Type B pancreatic cell (in vitro differentiated cells): ENCODE measurements around the gene SMG6. TPM values are rescaled to one million over a fixed set of nuclear protein-coding genes. Genes with fewer than 3 reads are reported as not detected.

Source experiments
- DNase-seq: peaks from one replicate; pipeline ENCODE4 v3.0.0; 2021; ENCODE audit warnings: mixed read lengths; ENCODE audit not compliant: unreplicated experiment; ENCODE audit errors: extremely low spot score
- H3K27ac Mint-ChIP-seq: 2 replicates; pipeline ENCODE4 v1.8.0; 2021; ENCODE audit warnings: mild to moderate bottlenecking, mixed read lengths
- H3K27me3 Mint-ChIP-seq: 2 replicates; pipeline ENCODE4 v1.8.0; 2021; ENCODE audit warnings: mixed read lengths
- H3K36me3 Mint-ChIP-seq: 2 replicates; pipeline ENCODE4 v1.8.0; 2021; ENCODE audit warnings: mixed read lengths
- H3K4me1 Mint-ChIP-seq: one replicate; pipeline ENCODE4 v1.8.0; 2021; ENCODE audit warnings: mixed read lengths; ENCODE audit not compliant: unreplicated experiment
- H3K4me3 Mint-ChIP-seq: 2 replicates; pipeline ENCODE4 v1.8.0; 2021; ENCODE audit warnings: mild to moderate bottlenecking, mixed read lengths
- H3K9me3 Mint-ChIP-seq: 2 replicates; pipeline ENCODE4 v1.8.0; 2021; ENCODE audit warnings: mixed read lengths
- CTCF ChIP-seq: fragments of 200-600 bp; sonication (generic); conservative IDR thresholded peaks from 2 replicates; pipeline ENCODE4 v1.5.0; 2021; ENCODE audit warnings: antibody characterized with exemption, mild to moderate bottlenecking
- total RNA-seq: library from RNA; stranded (reverse); gene quantifications from 2 replicates; pipeline ENCODE4 v1.2.1, GENCODE V29; 2021; ENCODE audit warnings: low replicate concordance

The SMG6 gene
- total RNA-seq, 1 donor from 2014 or later, result 39.0 TPM

GRCh38 chr17:2335726-2336214 is 32.2 kb upstream of the SMG6 start:
- peak overlapping the region; percentile 99 for H3K4me3 Mint-ChIP-seq
- DNase-seq, result no peak

GRCh38 chr17:2331303-2331702 is 27.7 kb upstream of the SMG6 start:
- DNase-seq, result no peak
- TF ChIP-seq CTCF, result no peak
- Mint-ChIP-seq H3K4me3 (no peak overlapping the region), H3K27me3 (no peaks in the 10 kb centered on the region), H3K4me1 (peaks cover 16% of the 10 kb centered on the region), H3K9me3 (no peaks in the 10 kb centered on the region), H3K27ac (no peak overlapping the region), H3K36me3 (peaks cover 27% of the 10 kb centered on the region)

More at GRCh38 chr17:2335726-2336214, 32.2 kb upstream of the SMG6 start:
- Mint-ChIP-seq H3K9me3 (no peaks in the 10 kb centered on the region), H3K36me3 (peaks cover 12% of the 10 kb centered on the region), H3K27ac (peak overlapping the region; percentile 94), H3K27me3 (no peaks in the 10 kb centered on the region), H3K4me1 (peaks cover 22% of the 10 kb centered on the region)
- no peak for TF ChIP-seq CTCF

GRCh38 chr17:2323629-2324314 is 20.2 kb upstream of the SMG6 start:
- H3K36me3 Mint-ChIP-seq, result peaks cover 42% of the 10 kb centered on the region
- no peaks in the 10 kb centered on the region for H3K27me3 Mint-ChIP-seq
- no peak overlapping the region for H3K27ac Mint-ChIP-seq
- no peak overlapping the region for H3K4me3 Mint-ChIP-seq
- H3K4me1 Mint-ChIP-seq, result no peaks in the 10 kb centered on the region
- no peak for TF ChIP-seq CTCF
- no peaks in the 10 kb centered on the region for H3K9me3 Mint-ChIP-seq
- no peak for DNase-seq

GRCh38 chr17:2321399-2321798 is 17.8 kb upstream of the SMG6 start:
- no peak for DNase-seq
- H3K4me1 Mint-ChIP-seq, result no peaks in the 10 kb centered on the region
- H3K27ac Mint-ChIP-seq, result no peak overlapping the region
- no peak overlapping the region for H3K4me3 Mint-ChIP-seq
- no peaks in the 10 kb centered on the region for H3K27me3 Mint-ChIP-seq
- TF ChIP-seq CTCF, result no peak
- H3K36me3 Mint-ChIP-seq, result peaks cover 38% of the 10 kb centered on the region
- H3K9me3 Mint-ChIP-seq, result no peaks in the 10 kb centered on the region

- H3K36me3 Mint-ChIP-seq, result peaks cover 32% of the 10 kb centered on the region
- no peaks in the 10 kb centered on the region for H3K9me3 Mint-ChIP-seq
- no peak for TF ChIP-seq CTCF
- H3K4me1 Mint-ChIP-seq, result no peaks in the 10 kb centered on the region
- no peak overlapping the region for H3K4me3 Mint-ChIP-seq
- DNase-seq, result no peak
- no peak overlapping the region for H3K27ac Mint-ChIP-seq
- H3K27me3 Mint-ChIP-seq, result no peaks in the 10 kb centered on the region
These were observed 15.5 kb upstream of the SMG6 start for GRCh38 chr17:2319051-2319450.
